ENCODE measurements around the gene SEMA6B. TPM values are rescaled to one million over a fixed set of nuclear protein-coding genes. Genes with fewer than 3 reads are reported as not detected.

The SEMA6B gene
- total and polyA plus RNA-seq, 2 of the 8 experiments (the other 6 are each of a cell fraction or from before 2014, with no cell fraction given) = 31.3 to 54.4 TPM

GRCh38 chr19:4503132-4503824 lies 56.2 kb downstream of the SEMA6B start:
- H3K36me3 ChIP-seq (ENCODE audit: control insufficient read depth in 2 of 4, insufficient read depth in 4 of 4, low read length in 3 of 4) = peaks cover 7 to 50% (median 17%) of the 10 kb centered on the region in 4 experiments
- H2BK12ac ChIP-seq (ENCODE audit: low read depth, low read length) = no peak overlapping the region
- no peak overlapping the region for H3K27ac ChIP-seq (ENCODE audit: low read depth, low read length)
- H2BK5ac ChIP-seq (ENCODE audit: low read depth, low read length) = no peak overlapping the region
- 94% methylated on average over 15 of the region's 25 CpGs; no CpG with 5 or more reads in 1 of the 2 experiments for WGBS, 2 experiments (ENCODE audit: extremely low coverage in 1 of 2, insufficient coverage in 1 of 2, insufficient read length in 1 of 2, insufficient replicate concordance in 2 of 2, low coverage in 1 of 2, low lambda C conversion rate in 2 of 2, missing lambda C conversion rate in 1 of 2)
- no peak overlapping the region for H3K4ac ChIP-seq (replicated peaks; ENCODE audit: insufficient read length, low read depth, low read length)
- H3K79me2 ChIP-seq (ENCODE audit: control insufficient read depth in 1 of 2, insufficient read depth in 2 of 2, low read length in 2 of 2) = no peaks in the 10 kb centered on the region
- H4K91ac ChIP-seq (replicated peaks; ENCODE audit: insufficient read length, low read length) = no peak overlapping the region
- H2AFZ ChIP-seq (ENCODE audit: low read length) = no peak overlapping the region
- H3K56ac ChIP-seq (replicated peaks; ENCODE audit: insufficient read length, low read depth, low read length) = no peak overlapping the region
- peaks cover 2% of the 10 kb centered on the region; the same call in 1 of the 2 replicates for H3K79me1 ChIP-seq (ENCODE audit: low read depth, low read length)
- H3K9ac ChIP-seq (replicated peaks in 1 of 4; ENCODE audit: extremely low read depth in 1 of 4, low read depth in 3 of 4, low read length in 3 of 4) = no peak overlapping the region
- H4K8ac ChIP-seq (ENCODE audit: extremely low read depth, insufficient read depth, low read length) = no peak overlapping the region
- DNase-seq (ENCODE audit: low read depth in 1 of 2, low spot score in 2 of 2) = no peak
- no peaks in the 10 kb centered on the region for H3K9me3 ChIP-seq (ENCODE audit: insufficient read depth in 2 of 2, low read depth in 1 of 2, low read length in 1 of 2)
- peaks cover 14 to 30% of the 10 kb centered on the region in 2 experiments for H4K20me1 ChIP-seq (replicated peaks in 1 of 2; ENCODE audit: control insufficient read depth in 1 of 2, insufficient read depth in 2 of 2, low read length in 2 of 2)
- POLR2A ChIA-PET (ENCODE audit: partially characterized antibody) = interaction anchor here (1.2 to 3.5 kb wide), 5 partner anchors 9 to 31 kb away, joined by 4 to 19 read pairs (median 10); partner anchors contain the start of genes HDGFL2 and PLIN4
- no peak overlapping the region for H2AK5ac ChIP-seq (ENCODE audit: low read depth, low read length)
- no peak overlapping the region for H2BK15ac ChIP-seq (ENCODE audit: low read length)
- no peak overlapping the region for H3K18ac ChIP-seq (ENCODE audit: extremely low read depth, low read length)
- no peak for FAIRE-seq
- H3K27me3 ChIP-seq (replicated peaks in 1 of 4; ENCODE audit: control insufficient read depth in 3 of 4, extremely low read depth in 1 of 4, insufficient read depth in 3 of 4, low read length in 3 of 4) = peaks cover 0 to 7% (median 7%) of the 10 kb centered on the region in 4 experiments; a peak in 3 of 7 replicates
- no peaks in the 10 kb centered on the region for H3K4me1 ChIP-seq (replicated peaks in 1 of 4; ENCODE audit: control insufficient read depth in 3 of 4, insufficient read depth in 4 of 4, low read length in 3 of 4)
- no peak overlapping the region for H3K4me3 ChIP-seq (ENCODE audit: extremely low read depth in 1 of 4, insufficient read depth in 2 of 4, low read depth in 3 of 4, low read length in 4 of 4)
- H3K23me2 ChIP-seq (ENCODE audit: low read depth, low read length) = no peaks in the 10 kb centered on the region
- H3K14ac ChIP-seq (ENCODE audit: insufficient read length) = no peak overlapping the region
- H3K23ac ChIP-seq (ENCODE audit: insufficient read length) = no peak overlapping the region
- H2BK120ac ChIP-seq (replicated peaks; ENCODE audit: low read depth, low read length) = no peak overlapping the region
- TF ChIP-seq RXRA (IDR thresholded peaks at IDR 0.05; ENCODE audit: insufficient read depth, low read depth, low read length) = no peak
- TF ChIP-seq TEAD4 (IDR thresholded peaks at IDR 0.05; ENCODE audit: low read depth, low read length) = no peak
- no peak for TF ChIP-seq CREB1 (IDR thresholded peaks at IDR 0.05)
- no peak for TF ChIP-seq ASH2L (IDR thresholded peaks at IDR 0.05; ENCODE audit: low read length)
- no peak for TF ChIP-seq SP2 (IDR thresholded peaks at IDR 0.05; ENCODE audit: low read length)
- CTCF ChIA-PET (ENCODE audit: partially characterized antibody) = interaction anchor here (0.8 to 1.6 kb wide), 2 partner anchors 22 to 25 kb away, joined by 3 to 5 read pairs; no protein-coding TSS in a partner anchor
- H4K5ac ChIP-seq (ENCODE audit: insufficient read length, low read depth, low read length) = no peak overlapping the region
- H3K4me2 ChIP-seq (ENCODE audit: insufficient read depth in 1 of 2, low read depth in 2 of 2, low read length in 2 of 2) = no peak overlapping the region
- H2BK20ac ChIP-seq (ENCODE audit: low read length) = no peak overlapping the region

Data from H1 (cell line).